OCI-LY1 (cell line): ENCODE results near the gene NR1H3.

Experiments
- CTCF ChIP-seq: fragments of 200-600 bp; sonication (generic), shearing (Covaris generic); IDR thresholded peaks from 2 replicates; pipeline ENCODE4 v1.5.1; 2017; ENCODE audit warnings: mild to moderate bottlenecking, antibody characterized with exemption, low read length, moderate library complexity, mixed read lengths
- EZH2 ChIP-seq: fragments of 200-600 bp; sonication (generic), shearing (Covaris generic); IDR thresholded peaks from 2 replicates; pipeline ENCODE4 v1.8.0; 2017; ENCODE audit warnings: borderline replicate concordance, mixed run types, mild to moderate bottlenecking, antibody characterized with exemption, low read length, moderate library complexity, mixed read lengths

GRCh38 chr11:47242596-47243192 is 15.1 kb upstream of the NR1H3 start:
- TF ChIP-seq CTCF (no peak), EZH2 (no peak)
